Gastroesophageal sphincter (tissue), 4 donors: ENCODE measurements around the gene XRCC3. TPM values are rescaled to one million over a fixed set of nuclear protein-coding genes. Genes with fewer than 3 reads are reported as not detected.
A peak's percentile ranks its signal among the peaks of the same experiment; 100 is the strongest.
"Not testable (repeated sequence)": the region's sequence is repeated elsewhere in the genome, so short reads cannot be mapped to it uniquely, and the experiment has no call there.

Experiments
- ATAC-seq: fragments of 150-250 bp; one replicate; pipeline ENCODE4 v1.9.1; 2016; ENCODE audit warnings: mild to moderate bottlenecking, moderate library complexity
- H3K27ac ChIP-seq, 4 donors: fragments of 200-600 bp; sonication (generic) in 3 of 4; 1 replicate in 3 of 4; 2 replicates in 1 of 4; pipeline ENCODE4 v1.5.1; 2016 to 2019
- H3K27me3 ChIP-seq: fragments of 200-600 bp; sonication (generic); one replicate; pipeline ENCODE4 v1.5.1; 2019
- H3K36me3 ChIP-seq, 2 donors: fragments of 200-600 bp; sonication (generic); one replicate each; pipeline ENCODE4 v1.5.1; 2019; ENCODE audit warnings: control low read depth in 1 of 2
- H3K4me1 ChIP-seq, 3 donors: fragments of 200-600 bp; sonication (generic); 1 replicate in 2 of 3; 2 replicates in 1 of 3; pipeline ENCODE4 v1.5.1; 2016 to 2019; ENCODE audit warnings: control low read depth in 2 of 3
- H3K4me3 ChIP-seq, 2 donors: fragments of 200-600 bp; sonication (generic); one replicate each; pipeline ENCODE4 v1.5.1; 2019; ENCODE audit warnings: mild to moderate bottlenecking in 1 of 2, moderate library complexity in 1 of 2
- H3K9me3 ChIP-seq, 3 donors: fragments of 200-600 bp; sonication (generic); one replicate each; pipeline ENCODE4 v1.5.1; 2017 to 2019; ENCODE audit warnings: control low read depth in 2 of 3
- EP300 ChIP-seq: sonication (generic); formaldehyde crosslinking; IDR thresholded peaks from one replicate; pipeline ENCODE4 v1.6.1; 2017; ENCODE audit warnings: antibody characterized with exemption, mild to moderate bottlenecking
- POLR2A ChIP-seq, 2 donors: fragments of 450-650 bp; IDR thresholded peaks; one replicate each; pipeline ENCODE4 v1.6.1; 2017; ENCODE audit warnings: antibody characterized with exemption in 2 of 2, mild to moderate bottlenecking in 2 of 2, moderate library complexity in 1 of 2
- POLR2AphosphoS5 ChIP-seq: sonication (generic); formaldehyde crosslinking; IDR thresholded peaks from one replicate; pipeline ENCODE4 v1.6.1; 2017; ENCODE audit warnings: antibody characterized with exemption
- WGBS, 2 donors: methylation state at CpG; one replicate each; pipeline ENCODE4 v1.1.5; 2018; ENCODE audit warnings: low coverage in 1 of 2; 5-methylcytosine and 5-hydroxymethylcytosine counted together
- total RNA-seq, 4 donors: library from RNA; depleted of rRNA; stranded (reverse); fragments of >200 nt; gene quantifications; one replicate each; pipeline ENCODE4 v1.1.0, GENCODE V29; 2016
- TF ChIP-seq, protein P1 (sequence below), 4 experiments: fragments of 200-600 bp in 2 of 4; fragments of 450-650 bp in 2 of 4; sonication (generic) in 1 of 4; IDR thresholded peaks; one replicate each; pipeline ENCODE4 v1.5.1; 2017 to 2019; ENCODE audit warnings: antibody characterized with exemption in 4 of 4, mild to moderate bottlenecking in 2 of 4, moderate library complexity in 2 of 4

XRCC3 gene
- total RNA-seq, 4 donors from 2014 or later = 1.2 to 7.8 (median 3.6) TPM

DNA sequence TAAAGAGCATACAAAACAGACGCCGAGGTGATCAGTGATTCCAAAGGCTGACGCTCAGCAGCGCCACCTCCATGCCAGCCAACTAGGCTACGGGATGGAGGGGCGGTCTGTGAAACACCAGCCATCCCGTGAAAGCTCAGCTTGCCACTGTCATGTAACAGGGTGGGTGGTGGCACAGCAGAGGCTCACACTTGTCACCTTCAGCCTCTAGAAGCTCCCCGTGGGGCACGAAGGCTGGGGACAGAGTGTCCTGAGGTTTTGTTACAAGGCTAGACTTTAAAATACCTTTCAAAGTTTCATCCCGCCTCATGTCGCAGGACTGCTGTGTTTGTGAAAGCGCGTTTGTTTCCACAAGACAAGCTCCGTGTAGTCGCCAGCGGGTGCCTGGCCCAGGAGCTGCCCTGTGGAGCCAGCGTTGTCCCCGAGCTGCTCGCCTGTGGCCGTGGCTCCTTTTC lies 20.7 kb downstream of the XRCC3 start:
- no peaks in the 10 kb centered on the region for H3K9me3 ChIP-seq
- 90 to 95% methylated on average over 6 of the region's 20 CpGs for WGBS, 2 donors
- no peak for ATAC-seq
- peak overlapping the region in 1 of 4 donors; percentile 34 for H3K27ac ChIP-seq
- H3K27me3 ChIP-seq = no peaks in the 10 kb centered on the region
- H3K4me3 ChIP-seq = no peak overlapping the region
- TF ChIP-seq EP300 (no peak), POLR2A (IDR thresholded peaks at IDR 0.05) (no peak), POLR2AphosphoS5 (no peak)
- TF ChIP-seq, protein P1, sequence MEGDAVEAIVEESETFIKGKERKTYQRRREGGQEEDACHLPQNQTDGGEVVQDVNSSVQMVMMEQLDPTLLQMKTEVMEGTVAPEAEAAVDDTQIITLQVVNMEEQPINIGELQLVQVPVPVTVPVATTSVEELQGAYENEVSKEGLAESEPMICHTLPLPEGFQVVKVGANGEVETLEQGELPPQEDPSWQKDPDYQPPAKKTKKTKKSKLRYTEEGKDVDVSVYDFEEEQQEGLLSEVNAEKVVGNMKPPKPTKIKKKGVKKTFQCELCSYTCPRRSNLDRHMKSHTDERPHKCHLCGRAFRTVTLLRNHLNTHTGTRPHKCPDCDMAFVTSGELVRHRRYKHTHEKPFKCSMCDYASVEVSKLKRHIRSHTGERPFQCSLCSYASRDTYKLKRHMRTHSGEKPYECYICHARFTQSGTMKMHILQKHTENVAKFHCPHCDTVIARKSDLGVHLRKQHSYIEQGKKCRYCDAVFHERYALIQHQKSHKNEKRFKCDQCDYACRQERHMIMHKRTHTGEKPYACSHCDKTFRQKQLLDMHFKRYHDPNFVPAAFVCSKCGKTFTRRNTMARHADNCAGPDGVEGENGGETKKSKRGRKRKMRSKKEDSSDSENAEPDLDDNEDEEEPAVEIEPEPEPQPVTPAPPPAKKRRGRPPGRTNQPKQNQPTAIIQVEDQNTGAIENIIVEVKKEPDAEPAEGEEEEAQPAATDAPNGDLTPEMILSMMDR (IDR thresholded peaks at IDR 0.05) = no peak
- peaks cover 0 to 61% of the 10 kb centered on the region in 2 donors for H3K36me3 ChIP-seq
- peaks cover 3 to 63% (median 39%) of the 10 kb centered on the region in 3 donors for H3K4me1 ChIP-seq

DNA sequence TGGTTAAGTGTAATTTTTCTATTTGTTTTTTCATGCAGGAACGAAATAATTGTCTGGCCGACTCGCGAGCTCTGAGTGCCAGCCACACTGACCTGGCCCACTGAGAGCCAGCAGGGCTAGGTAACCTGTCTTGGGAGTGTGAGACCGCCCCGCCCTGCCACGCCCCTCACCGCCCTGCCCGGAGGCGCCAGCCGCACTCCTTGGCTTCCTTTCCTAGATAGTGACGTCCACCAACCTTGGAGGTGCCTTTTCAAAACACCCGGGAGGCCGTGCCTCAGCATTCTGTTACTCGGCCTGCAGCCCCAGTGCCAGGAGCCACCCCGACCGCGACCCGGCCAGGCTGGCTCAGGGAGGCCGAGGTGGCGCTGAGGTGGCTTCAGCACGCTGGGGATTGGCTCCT lies 21.7 kb downstream of the XRCC3 start:
- ATAC-seq = no peak
- H3K36me3 ChIP-seq = peaks cover 0 to 57% of the 10 kb centered on the region in 2 donors
- peaks cover 3 to 63% (median 34%) of the 10 kb centered on the region in 3 donors for H3K4me1 ChIP-seq
- H3K4me3 ChIP-seq = no peak overlapping the region
- H3K9me3 ChIP-seq = no peaks in the 10 kb centered on the region
- TF ChIP-seq, protein P1 (IDR thresholded peaks at IDR 0.05) = no peak
- TF ChIP-seq POLR2AphosphoS5 (no peak), POLR2A (IDR thresholded peaks at IDR 0.05) (no peak), EP300 (no peak)
- 100% methylated on average over 1 of the region's 22 CpGs; no CpG with 5 or more reads in 1 of the 2 donors for WGBS, 2 donors
- no peaks in the 10 kb centered on the region for H3K27me3 ChIP-seq
- H3K27ac ChIP-seq = no peak overlapping the region

DNA sequence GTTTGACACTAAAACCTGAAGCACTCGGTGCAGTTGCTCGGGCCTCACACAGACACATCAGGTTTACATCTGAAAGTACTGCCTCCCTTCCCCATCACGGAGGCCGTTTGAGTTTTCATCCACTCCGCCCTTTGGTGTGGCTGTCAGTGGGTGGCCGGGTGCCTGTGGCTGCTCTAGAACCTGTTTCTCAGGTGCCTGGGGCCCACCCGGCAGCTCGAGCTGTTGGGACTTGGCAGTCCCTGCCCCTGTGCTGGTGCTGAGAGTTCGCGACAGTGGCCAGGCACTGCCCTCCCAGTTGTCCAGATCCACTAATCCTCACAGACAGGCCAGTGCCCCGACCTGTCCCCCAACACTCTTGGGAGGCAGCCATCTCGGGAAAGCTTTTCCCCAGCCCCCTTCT lies 22.4 kb downstream of the XRCC3 start:
- H3K4me1 ChIP-seq = peaks cover 3 to 63% (median 28%) of the 10 kb centered on the region in 3 donors
- no peaks in the 10 kb centered on the region for H3K9me3 ChIP-seq
- TF ChIP-seq, protein P1 (IDR thresholded peaks at IDR 0.05) = no peak
- no peak for TF ChIP-seq EP300
- TF ChIP-seq POLR2AphosphoS5 = no peak
- TF ChIP-seq POLR2A (IDR thresholded peaks at IDR 0.05) = no peak
- H3K27me3 ChIP-seq = no peaks in the 10 kb centered on the region
- WGBS, 2 donors = 50 to 57% methylated on average over 1 to 2 of the region's 12 CpGs
- no peak overlapping the region for H3K27ac ChIP-seq
- H3K36me3 ChIP-seq = peaks cover 0 to 57% of the 10 kb centered on the region in 2 donors
- no peak overlapping the region for H3K4me3 ChIP-seq
- no peak for ATAC-seq

DNA sequence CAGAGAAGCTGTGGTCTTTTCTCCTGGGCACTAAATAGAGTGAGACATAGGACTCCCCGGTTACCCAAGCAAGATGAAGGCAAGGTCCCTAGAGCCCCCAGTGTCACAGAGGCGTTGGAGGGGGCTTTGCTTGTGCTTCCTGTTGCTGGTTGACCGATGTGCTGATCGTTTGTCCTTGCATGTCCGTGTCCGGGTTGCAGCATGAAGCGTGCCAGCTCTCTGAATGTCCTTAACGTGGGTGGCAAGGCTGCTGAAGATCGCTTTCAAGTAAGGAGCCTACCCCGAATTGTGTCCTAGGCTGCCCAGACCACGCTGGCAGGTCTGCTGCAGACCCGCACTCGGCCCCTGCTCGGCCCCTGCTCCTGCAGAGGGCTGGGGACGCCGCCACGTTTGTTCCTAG lies 23.1 kb downstream of the XRCC3 start:
- Histone ChIP-seq H3K9me3 (no peaks in the 10 kb centered on the region), H3K27ac (no peak overlapping the region), H3K4me1 (peaks cover 1 to 62% (median 21%) of the 10 kb centered on the region in 3 donors), H3K36me3 (peaks cover 0 to 58% of the 10 kb centered on the region in 2 donors), H3K27me3 (no peaks in the 10 kb centered on the region), H3K4me3 (no peak overlapping the region)
- TF ChIP-seq POLR2AphosphoS5 = no peak
- TF ChIP-seq EP300 = no peak
- no peak for TF ChIP-seq POLR2A (IDR thresholded peaks at IDR 0.05)
- TF ChIP-seq, protein P1 (IDR thresholded peaks at IDR 0.05) = no peak
- WGBS, 2 donors = 89% methylated on average over 13 of the region's 17 CpGs; no CpG with 5 or more reads in 1 of the 2 donors
- no peak for ATAC-seq

DNA sequence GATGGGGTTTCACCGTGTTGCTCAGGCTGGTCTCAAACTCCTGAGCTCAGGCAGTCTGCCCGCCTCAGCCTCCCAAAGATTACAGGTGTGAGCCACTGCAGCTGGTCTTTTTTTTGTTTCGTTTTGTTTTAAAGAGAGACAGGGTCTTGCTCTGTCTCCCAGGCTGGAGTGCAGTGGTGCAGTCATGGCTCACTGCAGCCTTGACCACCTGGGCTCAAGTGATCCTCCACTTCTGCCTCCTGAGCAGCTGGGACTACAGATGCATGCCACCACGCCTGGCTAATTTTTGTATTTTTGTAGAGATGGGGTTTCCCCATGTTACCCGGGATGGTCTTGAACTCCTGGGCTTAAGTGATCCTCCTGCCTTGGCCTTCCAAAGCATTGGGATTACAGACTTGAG lies 23.6 kb downstream of the XRCC3 start:
- H3K9me3 ChIP-seq, ATAC-seq, H3K27ac ChIP-seq, H3K4me3 ChIP-seq, H3K27me3 ChIP-seq: not testable (repeated sequence)
- WGBS, 2 donors = 70 to 71% methylated on average over 2 to 3 of the region's 5 CpGs
- H3K4me1 ChIP-seq = peaks cover 0 to 62% (median 15%) of the 10 kb centered on the region in 3 donors
- peaks cover 0 to 63% of the 10 kb centered on the region in 2 donors for H3K36me3 ChIP-seq
